Measurements from ENCODE around the gene CENATAC.
A peak's percentile ranks its signal among the peaks of the same experiment; 100 is the strongest.
"Not testable (repeated sequence)": the region's sequence is repeated elsewhere in the genome, so short reads cannot be mapped to it uniquely, and the experiment has no call there.

CENATAC gene

DNA sequence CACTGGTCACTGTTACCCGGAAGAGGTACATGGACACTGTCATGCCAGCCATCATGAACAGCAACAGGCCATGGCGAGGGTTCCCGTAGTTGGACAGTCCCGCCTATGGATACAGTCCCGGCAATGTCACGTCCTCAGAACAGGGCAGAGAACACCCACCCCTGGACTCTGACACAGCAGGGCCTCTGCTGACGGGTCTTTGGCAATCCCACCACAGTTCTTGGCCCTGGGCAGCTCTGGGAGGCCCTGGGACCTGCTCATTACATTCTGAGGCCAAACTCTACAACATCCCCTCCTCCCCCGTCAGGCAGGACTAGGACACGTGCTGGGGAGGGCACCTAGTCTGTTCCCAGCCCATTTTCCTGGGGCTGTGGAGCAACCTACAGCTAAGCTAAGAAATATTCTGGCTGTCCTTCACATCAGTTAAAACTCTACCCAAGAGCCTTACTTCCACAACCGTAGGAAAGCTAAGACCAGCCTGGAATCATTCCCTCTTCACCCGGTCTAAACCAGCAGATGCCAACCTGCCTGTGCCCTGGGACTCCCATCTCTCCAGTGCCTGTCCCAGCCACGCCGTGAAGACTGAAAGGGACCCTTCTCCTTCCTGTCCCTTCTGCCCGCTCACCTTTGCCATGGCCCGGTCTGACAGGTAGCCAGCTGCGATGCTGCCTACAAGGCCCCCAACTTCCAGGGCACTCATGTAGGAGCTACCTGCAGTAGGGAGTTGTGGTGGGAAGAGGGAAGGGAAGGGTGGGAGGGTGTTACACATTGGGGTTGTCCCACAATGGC is 28.2 kb downstream of the CENATAC start:
- DNase-seq = no peak

DNA sequence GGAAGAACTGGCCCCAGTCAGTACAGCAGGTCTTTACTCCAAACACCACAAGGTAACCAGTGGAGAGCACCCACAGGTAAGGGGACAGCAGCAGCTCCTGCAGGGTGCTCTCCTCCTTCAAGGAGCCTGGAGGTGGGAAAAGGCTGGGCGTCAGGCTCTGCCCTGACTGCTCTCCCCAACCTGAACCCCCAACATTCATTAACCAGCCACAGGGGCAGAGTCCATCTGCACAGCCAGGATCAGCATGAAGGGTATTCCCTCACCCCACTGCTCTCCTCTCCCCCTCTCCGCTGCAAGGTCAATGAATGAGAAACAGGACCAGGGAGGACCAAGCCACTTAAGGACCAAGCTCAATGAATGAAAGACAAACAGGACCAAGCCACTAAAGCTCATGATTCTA is 29.0 kb downstream of the CENATAC start:
- DNase-seq = no peak

DNA sequence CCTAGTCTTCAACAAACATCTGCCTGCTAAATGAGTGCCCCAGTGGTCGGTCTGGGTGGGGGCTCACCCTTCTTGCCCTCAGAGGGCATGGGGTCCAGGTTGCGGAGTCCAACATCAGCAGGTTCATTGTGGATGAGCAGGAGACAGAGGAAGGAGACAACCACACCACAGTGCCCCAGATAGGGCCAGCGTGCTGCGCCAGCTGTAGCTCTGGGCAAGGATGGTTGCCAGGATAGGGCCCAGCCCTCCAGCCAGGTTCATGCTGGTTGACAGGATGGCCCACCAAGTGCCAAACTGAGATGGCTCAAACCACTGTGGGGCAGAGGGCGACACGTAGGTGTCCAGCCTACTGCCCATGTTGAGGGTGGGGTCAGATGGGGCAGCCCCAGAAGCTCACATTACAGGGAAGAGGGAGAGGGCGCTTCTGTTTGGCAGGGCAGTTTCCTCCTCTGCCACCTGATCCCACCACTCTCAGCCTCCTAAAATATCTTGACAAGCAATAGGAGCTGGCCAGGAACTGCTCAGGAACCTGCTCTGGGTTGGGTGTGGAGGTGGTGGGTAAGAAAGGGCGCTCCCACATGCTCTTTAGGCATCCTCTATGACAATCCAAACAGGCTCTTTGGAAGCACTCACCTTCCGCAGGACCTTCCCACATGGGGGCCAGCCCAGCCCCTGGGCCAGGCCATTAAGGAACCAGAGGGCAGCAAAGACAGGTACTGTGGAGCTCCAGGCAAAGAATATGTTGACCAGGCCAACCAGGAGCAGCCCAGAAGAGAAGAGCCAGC is 29.8 kb downstream of the CENATAC start:
- no peak for DNase-seq

DNA sequence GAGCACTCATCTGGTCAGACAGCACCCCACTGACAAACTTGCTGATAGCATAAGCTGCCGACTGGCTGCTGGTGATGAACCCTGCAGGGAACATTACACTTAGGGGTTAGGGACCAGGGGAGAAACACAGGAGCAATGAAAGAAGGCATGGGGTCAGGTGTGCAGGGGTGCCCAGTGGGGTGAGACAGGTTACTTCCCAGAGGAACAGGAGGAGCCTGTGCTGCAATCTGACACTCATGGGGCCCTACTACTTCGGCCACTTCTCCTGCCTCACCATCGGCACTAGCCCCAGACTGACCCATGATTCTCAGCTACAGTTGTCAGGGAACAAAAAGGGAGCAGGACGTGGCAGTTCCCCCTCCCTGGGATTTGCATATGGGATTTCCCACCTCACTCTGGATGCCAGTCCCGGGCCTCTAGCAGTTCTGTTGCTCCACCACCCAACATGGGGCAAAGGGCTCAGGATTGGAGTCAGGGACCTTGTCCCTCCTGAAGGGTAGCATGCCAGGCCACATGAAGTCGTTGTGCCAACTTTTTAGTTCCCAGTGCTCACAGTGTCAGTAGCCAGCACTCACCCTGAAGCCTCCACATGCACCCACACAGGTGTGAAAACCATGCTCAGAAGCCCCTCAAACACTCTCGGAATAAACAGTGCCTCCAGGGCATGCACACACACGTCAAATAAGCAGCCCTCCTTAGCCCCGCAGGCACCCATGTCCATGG is 30.6 kb downstream of the CENATAC start:
- no peak for DNase-seq

DNA sequence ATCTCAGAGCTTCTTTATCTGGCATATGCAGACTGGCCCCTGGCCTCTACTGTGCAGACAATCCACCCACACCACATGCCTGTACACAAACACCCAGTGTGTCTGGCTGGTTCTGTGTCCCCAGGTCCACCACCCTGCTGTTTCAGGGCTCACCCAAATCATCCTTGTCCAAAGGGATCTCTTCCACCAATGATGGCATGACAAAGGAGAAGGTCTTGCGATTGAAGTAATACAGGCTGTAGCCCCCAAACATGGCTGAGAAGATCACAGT is 31.1 kb downstream of the CENATAC start:
- DNase-seq = no peak

DNA sequence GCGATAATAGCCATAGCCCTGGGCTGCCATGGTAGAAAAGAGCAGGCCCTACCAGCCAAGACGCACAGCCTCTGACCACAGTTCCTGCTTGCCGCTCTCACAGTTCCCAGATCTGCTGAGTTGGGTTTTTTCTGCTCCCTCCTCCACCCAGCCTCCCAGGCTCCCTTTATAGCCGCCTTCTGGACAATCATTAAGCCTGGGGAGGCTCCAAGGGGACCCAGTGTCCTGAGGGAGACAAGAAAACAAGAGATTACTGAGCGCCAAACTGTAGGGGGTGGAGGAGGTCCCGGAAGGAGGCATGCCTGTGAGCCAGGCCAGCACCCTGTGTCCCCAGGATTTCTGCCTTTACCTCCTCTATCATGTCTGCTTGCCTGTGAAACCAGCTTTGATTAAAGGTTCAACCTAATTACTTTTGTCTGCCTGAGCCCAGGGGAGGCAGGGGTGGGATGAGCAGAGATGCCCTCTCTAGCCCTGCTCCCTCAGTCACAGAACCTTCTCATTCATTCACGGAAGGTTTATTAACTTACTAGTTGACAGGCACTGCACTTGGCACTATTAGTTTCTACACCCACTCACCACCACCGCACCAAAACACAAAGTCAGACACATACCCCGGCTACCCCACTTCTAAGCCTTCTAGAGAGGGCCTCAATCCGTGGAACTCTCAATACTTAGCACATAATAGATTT is 31.5 kb downstream of the CENATAC start:
- peak in 22 of 56 donors; percentile 5 to 38 (median 18) for DNase-seq

DNA sequence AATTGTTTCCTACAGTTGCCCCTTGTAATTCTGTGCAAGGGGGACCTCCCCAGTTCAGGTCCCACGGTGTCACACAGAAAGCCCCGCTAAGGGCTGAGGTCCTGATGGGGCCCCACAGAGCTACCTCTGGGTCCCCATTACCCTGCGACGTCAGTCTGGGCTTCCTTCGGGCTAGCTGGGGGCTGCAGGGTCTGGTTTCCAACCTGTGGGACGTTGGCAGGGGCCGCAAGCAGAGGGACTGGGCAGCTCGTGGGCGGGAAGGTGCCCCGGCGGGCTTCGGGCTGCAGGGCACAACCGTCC is 32.0 kb downstream of the CENATAC start:
- DNase-seq = peak in 3 of 56 donors; percentile 35 to 53 (median 36)

DNA sequence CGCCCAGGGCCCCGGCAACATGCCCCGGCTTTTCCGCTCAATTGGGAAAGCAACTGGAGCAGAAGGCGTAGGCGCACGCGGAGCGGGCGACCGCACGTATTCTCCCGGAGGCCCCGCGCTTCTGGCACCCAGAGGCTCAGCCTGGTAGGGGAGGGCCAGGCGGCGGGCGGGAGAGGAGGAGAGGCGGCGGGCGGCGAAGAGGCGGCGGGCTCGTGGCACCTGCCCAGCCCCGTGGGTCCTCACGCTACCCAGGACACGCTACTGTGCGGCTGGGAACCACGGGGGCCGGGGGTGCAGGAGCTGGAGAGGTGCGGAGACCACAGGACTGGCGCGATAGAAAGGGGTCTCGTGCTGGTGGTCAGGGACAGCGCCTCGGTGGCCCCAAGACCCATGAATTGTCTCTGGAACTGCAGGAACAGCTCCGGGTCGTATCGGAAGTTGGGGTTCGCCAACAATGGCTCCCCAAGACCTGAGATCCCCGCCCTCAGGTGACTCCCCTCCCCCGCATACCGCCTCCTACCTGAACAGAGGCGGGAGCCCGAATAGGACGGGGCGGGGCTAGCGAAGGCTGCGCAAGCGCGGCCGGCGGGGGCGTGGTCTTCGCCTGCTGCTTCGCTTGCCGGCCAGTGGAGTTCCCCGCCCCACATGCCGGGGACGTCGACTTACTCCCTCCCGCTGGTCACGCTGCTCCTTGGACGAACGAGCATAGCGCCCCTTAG is 32.5 kb downstream of the CENATAC start, which contains the start of gene SLC37A4:
SLC37A4 (minus strand) TSS at position 549 of the 719 bp plus-strand sequence.
- DNase-seq = peak; percentile 49 to 99 (median 93)

DNA sequence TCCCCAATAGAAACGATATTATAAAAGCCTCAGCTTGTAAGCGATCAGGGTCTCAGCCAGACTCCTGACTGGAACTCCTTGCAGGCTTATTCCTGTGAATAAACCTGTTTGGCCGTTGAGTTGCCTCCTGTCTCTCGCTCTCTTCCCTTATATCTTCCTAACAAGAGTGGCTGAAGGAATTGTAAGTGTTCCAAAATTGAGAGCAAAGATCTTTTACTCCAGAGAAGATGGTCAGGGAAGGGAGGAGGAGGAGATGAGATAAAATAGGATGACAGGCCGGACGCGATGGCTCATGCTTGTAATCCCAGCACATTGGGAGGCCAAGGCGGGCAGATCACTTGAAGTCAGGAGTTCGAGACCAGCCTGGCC is 34.0 kb downstream of the CENATAC start:
- DNase-seq = no peak

DNA sequence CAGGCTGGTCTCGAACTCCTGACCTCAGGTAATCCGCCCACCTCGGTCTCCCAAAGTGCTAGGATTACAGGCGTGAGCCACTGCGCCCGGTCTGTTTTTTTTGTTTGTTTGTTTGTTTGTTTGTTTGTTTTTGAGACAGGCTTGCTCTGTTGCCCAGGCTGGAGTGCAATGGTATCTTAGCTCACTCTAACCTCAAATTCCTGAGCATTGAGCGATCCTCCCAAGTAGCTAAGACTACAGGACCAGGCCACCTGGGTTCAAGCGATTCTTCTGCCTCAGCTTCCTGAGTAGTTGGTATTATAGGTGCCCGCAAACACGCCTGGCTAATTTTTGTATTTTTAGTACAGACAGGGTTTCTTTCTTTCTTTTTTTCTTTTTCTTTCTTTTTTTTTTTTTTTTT is 35.5 kb downstream of the CENATAC start:
- not testable (repeated sequence) for DNase-seq

DNA sequence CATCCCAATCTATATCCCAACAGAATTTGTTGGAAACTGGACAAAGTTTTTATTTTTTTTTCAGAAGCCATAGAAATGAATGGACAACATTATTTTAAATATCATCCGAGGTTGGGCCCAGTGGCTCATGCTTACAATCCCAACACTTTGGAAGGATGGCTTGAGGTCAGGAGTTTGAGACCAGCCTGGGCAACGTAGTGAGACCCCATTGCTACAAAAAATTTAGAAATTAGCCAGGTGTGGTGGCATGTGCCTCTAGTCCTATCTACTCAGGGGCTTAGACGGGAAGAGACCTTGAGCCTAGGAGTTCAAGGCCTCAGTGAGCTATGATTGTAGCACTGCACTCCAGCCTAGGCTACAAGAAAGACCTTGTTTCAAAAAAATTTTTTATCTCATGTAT is 36.9 kb downstream of the CENATAC start:
- DNase-seq = no peak

DNA sequence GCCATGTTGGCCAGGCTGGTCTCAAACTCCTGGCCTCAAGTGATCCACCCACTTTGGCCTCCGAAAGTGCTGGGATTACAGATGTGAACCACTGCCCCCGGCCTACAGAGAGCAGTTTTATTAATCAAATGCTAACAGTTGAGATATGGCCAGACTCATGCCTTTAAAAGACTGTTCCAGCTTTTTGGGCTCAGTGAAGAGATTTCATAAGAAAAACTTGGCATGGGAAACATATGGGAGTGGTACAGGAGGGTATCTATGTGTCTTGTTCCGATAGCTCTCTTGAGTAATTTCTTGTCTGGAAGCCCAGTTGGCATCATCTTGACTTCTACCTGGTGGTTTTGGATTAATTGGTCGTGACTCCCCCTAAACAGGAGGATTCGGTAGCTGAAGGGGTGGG is 40.9 kb downstream of the CENATAC start:
- DNase-seq = no peak

DNA sequence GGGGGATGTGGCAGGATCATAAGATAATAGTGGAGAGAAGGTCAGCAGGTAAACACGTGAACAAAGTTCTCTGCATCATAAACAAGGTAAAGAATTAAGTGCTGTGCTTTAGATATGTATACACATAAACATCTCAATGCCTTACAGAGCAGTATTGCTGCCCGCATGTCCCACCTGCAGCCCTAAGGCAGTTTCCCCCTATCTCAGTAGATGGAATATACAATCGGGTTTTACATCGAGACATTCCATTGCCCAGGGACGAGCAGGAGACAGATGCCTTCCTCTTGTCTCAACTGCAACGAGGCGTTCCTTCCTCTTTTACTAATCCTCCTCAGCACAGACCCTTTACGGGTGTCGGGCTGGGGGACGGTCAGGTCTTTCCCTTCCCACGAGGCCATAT is 41.5 kb downstream of the CENATAC start:
- DNase-seq = not testable (repeated sequence)

DNA sequence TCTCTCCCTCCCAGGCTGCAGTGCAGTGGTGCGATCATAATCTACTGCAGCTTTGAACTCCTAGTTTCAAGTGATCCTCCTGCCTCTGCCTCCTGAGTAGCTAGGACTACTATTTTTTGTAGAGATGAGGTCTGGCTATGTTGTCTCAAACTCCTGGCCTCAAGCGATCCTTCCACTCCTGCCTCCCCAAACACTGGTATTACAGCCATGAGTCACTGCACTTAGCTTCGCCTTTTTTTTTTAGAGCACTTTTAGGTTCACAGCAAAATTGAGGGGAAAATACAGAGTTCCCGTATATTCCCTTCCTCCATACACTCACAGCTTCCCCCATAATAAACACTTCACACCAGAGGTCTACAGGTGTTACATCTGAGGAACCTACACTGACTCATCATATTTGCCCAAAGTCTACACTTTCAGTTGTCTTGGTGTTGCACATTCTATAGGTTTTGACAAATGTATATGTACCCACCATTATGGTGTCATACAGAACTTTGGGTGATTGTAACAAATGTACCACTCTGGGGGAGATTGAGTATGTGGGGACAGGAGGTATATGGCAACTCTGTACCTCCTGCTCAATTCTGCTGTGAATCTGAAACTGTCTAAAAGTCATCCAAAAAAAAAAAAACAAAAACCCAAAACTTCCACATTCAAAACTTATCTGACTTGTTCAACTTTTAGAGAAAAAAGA is 44.0 kb downstream of the CENATAC start:
- DNase-seq = no peak

DNA sequence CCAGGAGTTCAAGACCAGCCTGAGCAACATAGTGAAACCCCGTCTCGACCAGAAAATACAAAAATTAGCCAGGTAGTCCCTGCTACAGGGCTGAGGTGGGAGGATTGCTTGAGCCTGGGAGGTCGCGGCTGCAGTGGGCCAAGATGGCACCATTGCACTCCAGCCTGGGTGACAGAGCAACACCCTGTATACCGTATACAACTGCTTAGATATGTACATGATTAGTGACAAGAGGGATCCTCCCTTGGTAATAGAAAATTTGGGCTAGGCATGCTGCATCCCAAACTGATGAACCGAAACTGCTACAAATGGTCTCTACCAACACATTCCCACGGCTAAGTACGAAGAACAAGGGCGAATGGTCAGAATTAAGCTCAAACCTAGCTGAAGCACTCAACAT is 45.0 kb downstream of the CENATAC start:
- no peak for DNase-seq

DNA sequence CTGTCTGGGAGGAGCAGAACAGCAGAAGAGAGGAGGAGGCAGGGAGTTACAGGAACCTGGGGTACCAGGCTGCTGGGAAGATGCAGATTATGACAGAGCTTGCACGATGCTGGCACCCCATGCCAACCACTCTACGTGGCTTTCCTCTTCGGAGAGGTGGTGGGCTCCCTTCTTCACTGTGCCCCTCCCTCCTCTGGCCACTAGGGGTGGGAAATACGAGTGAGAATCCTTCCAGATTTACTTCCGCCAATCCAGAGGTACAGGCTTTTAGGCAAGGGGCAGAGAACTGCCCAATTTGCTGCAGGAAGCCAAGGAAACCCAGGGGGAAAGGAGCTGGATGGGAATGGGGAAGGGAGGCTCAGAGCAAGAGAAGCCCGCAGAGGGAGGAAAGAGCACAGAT is 46.8 kb downstream of the CENATAC start:
- DNase-seq = no peak

DNA sequence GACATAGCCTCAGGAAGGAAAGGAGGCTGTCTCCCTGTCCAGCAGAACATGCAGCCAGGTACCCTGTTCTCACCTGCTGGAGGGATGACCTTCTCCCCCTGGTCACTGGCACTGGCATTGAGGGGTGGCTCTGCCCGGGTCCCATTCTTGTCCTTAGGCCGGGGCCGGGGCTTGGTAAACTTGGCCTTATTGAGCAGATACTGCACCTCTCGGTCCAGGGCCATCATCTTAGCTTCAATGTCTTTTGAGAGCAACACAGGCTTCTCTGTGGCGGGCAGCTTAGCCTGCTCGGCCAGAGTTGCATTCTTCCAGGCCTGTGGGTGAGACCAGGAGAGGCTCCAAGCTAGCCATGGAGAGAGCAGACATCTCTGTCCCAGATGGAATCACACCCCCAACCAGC is 48.6 kb downstream of the CENATAC start:
- DNase-seq = no peak

DNA sequence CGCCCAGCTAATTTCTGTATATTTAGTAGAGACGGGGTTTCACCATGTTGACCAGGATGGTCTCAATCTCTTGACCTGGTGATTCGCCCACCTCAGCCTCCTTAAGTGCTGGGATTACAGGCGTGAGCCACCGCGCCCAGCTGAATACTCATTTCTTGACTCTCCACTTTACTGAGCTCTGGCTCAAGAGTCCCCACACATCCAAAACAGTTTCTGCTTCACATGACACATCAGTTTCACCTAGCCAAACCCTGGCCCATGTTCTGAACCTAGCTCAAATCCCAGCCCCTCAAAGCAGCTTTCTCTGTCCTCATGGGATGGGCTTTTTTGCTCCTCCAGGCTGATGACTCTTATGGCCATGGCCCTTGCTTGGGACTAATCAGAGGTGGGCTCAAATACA is 49.3 kb downstream of the CENATAC start:
- DNase-seq = no peak

DNA sequence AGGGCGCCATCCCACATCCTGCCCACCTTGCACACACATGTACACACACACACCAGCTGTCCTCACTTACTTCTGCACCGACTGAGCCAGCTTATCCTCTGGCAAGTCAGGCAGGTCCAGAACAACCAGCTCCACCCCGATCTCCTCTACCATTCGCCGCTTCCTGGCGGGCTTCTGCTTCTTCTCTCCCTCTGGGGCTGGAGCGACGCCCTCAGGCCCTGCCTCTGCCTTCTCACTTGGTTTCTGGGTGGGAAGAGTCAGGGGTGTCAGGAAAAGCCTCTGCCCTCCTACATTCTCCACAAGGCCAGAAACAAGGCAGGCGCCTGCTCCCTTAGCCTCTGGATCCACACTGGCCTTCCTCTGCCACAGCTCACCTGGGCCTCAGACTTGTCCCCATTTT is 50.7 kb downstream of the CENATAC start:
- DNase-seq = no peak

DNA sequence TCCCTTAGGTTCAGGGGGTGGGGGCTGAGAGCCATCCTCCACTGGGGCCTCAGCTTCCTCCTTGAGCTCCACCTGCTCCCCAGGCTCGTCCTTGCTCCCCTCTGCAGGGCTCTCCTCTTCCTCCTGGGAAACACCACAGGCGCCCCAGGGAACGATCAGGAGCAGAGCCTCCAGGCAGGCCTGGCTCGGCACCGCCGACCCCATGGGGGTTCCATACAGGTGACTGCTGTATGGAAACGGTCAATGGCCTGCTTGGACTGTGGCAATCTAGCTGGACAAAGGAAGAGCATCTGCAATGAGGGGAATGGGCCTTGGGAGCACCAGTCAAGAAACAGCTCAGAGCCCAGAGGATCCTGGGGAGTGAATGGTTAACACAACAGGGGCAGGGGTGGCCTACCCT is 51.1 kb downstream of the CENATAC start:
- DNase-seq = no peak

All from amygdala (tissue), 56 donors.